IMR-90 (cell line): ENCODE data around the gene TNPO1. TPM values are rescaled to one million over a fixed set of nuclear protein-coding genes. Genes with fewer than 3 reads are reported as not detected.

ENCODE experiments used
- ATAC-seq: fragments of 200-7000 bp; cut with Tn5 transposase; 2 replicates; pipeline ENCODE4 v1.9.1; 2020; ENCODE audit warnings: low read depth, mild to moderate bottlenecking, moderate library complexity
- BruUV-seq: library from RNA; stranded (reverse); fragments of 400-500 nt; replicated peaks from 2 replicates; lab custom pipeline; 2021; lab: Mats Ljungman, UMichigan
- CTCF ChIA-PET: fragments of 300-600 bp; formaldehyde crosslinking; extraction: SDS; loops from one replicate; lab custom pipeline; 2021; ENCODE audit warnings: antibody characterized with exemption; lab: Yijun Ruan, JAX
- POLR2A ChIA-PET: fragments of 300-600 bp; sonication (Branson Sonifier 250); formaldehyde crosslinking; loops from one replicate; lab custom pipeline; 2022; ENCODE audit warnings: antibody characterized with exemption; ENCODE audit not compliant: unreplicated experiment; lab: Charles Lee
- DNase-seq: peaks from one replicate; pipeline ENCODE4 v3.0.0; 2013
- H2AFZ ChIP-seq: replicated peaks from 2 replicates; pipeline ENCODE3; 2013; ENCODE audit warnings: low read length, mild to moderate bottlenecking; ENCODE audit not compliant: poor library complexity
- H2AK5ac ChIP-seq: 2 replicates; pipeline ENCODE4 v1.6.1; 2013; ENCODE audit warnings: low read depth, low read length, inconsistent platforms
- H2AK9ac ChIP-seq: replicated peaks from 2 replicates; pipeline ENCODE3; 2013; ENCODE audit warnings: mild to moderate bottlenecking, low read depth, low read length, moderate library complexity; ENCODE audit not compliant: poor library complexity
- H2BK120ac ChIP-seq: 2 replicates; pipeline ENCODE4 v1.6.1; 2013; ENCODE audit warnings: low read depth, low read length, inconsistent platforms
- H2BK15ac ChIP-seq: 3 replicates; pipeline ENCODE4 v1.6.1; 2013; ENCODE audit warnings: low read depth, low read length, inconsistent platforms
- H2BK20ac ChIP-seq: 2 replicates; pipeline ENCODE4 v1.6.1; 2013; ENCODE audit warnings: low read depth, mild to moderate bottlenecking, inconsistent platforms, low read length, moderate library complexity
- H2BK5ac ChIP-seq: 2 replicates; pipeline ENCODE4 v1.6.1; 2013; ENCODE audit warnings: mild to moderate bottlenecking, low read depth, low read length, inconsistent platforms; ENCODE audit not compliant: poor library complexity, severe bottlenecking
- H3K14ac ChIP-seq: replicated peaks from 2 replicates; pipeline ENCODE4 v1.6.1; 2013; ENCODE audit warnings: low read depth, low read length, inconsistent platforms
- H3K18ac ChIP-seq: 2 replicates; pipeline ENCODE4 v1.6.1; 2013; ENCODE audit warnings: low read depth, low read length, control low read depth
- H3K23ac ChIP-seq: 2 replicates; pipeline ENCODE4 v1.6.1; 2013; ENCODE audit warnings: low read depth, low read length, inconsistent platforms
- H3K27ac ChIP-seq: 2 replicates; pipeline ENCODE4 v1.5.1; 2013; ENCODE audit warnings: mild to moderate bottlenecking, control low read depth, low read length; ENCODE audit not compliant: insufficient read depth
- H3K27me3 ChIP-seq: 2 replicates; pipeline ENCODE4 v1.6.1; 2013; ENCODE audit warnings: low read length; ENCODE audit not compliant: control insufficient read depth, insufficient read depth
- H3K36me3 ChIP-seq: 2 replicates; pipeline ENCODE4 v1.6.1; 2013; ENCODE audit warnings: low read length, mixed read lengths; ENCODE audit not compliant: control insufficient read depth, insufficient read depth
- H3K4ac ChIP-seq: 2 replicates; pipeline ENCODE4 v1.6.1; 2013; ENCODE audit warnings: low read depth, low read length, inconsistent platforms
- H3K4me1 ChIP-seq: 2 replicates; pipeline ENCODE4 v1.6.1; 2013; ENCODE audit warnings: low read length, mixed read lengths; ENCODE audit not compliant: control insufficient read depth, insufficient read depth
- H3K4me2 ChIP-seq: 2 replicates; pipeline ENCODE4 v1.6.1; 2013; ENCODE audit warnings: low read depth, mild to moderate bottlenecking, control low read depth, low read length, moderate library complexity
- H3K4me3 ChIP-seq: 2 replicates; pipeline ENCODE4 v1.5.1; 2013; ENCODE audit warnings: low read depth, mild to moderate bottlenecking, control low read depth, low read length, moderate library complexity; ENCODE audit not compliant: insufficient read depth
- H3K56ac ChIP-seq: 2 replicates; pipeline ENCODE4 v1.6.1; 2013; ENCODE audit warnings: low read length, inconsistent platforms; ENCODE audit not compliant: insufficient read depth; ENCODE audit errors: extremely low read depth
- H3K79me1 ChIP-seq, 2 experiments: 2 replicates each; pipeline ENCODE4 v1.6.1; 2013; ENCODE audit warnings: low read length in 2 of 2, inconsistent platforms in 1 of 2, low read depth in 1 of 2
- H3K9ac ChIP-seq: 2 replicates; pipeline ENCODE4 v1.6.1; 2013; ENCODE audit warnings: low read depth, low read length, control low read depth
- H3K9me1 ChIP-seq: 2 replicates; pipeline ENCODE4 v1.6.1; 2013; ENCODE audit warnings: low read length, inconsistent platforms; ENCODE audit not compliant: insufficient read depth
- H3K9me3 ChIP-seq: 2 replicates; pipeline ENCODE4 v1.6.1; 2013; ENCODE audit warnings: low read length; ENCODE audit not compliant: control insufficient read depth, insufficient read depth
- H4K20me1 ChIP-seq: 2 replicates; pipeline ENCODE4 v1.6.1; 2013; ENCODE audit warnings: low read length, inconsistent platforms; ENCODE audit not compliant: insufficient read depth
- H4K5ac ChIP-seq: 2 replicates; pipeline ENCODE4 v1.6.1; 2013; ENCODE audit warnings: mild to moderate bottlenecking, low read depth, low read length, control low read depth
- H4K8ac ChIP-seq, 2 experiments: 2 replicates each; pipeline ENCODE4 v1.6.1; 2013; ENCODE audit warnings: low read depth in 2 of 2, low read length in 2 of 2, control low read depth in 1 of 2, inconsistent platforms in 1 of 2
- H4K91ac ChIP-seq: 2 replicates; pipeline ENCODE4 v1.6.1; 2013; ENCODE audit warnings: low read depth, low read length, inconsistent platforms; ENCODE audit not compliant: insufficient read depth
- BHLHE40 ChIP-seq: fragments of 150-350 bp; IDR thresholded peaks from 2 replicates; pipeline ENCODE4 v1.6.1; 2016; ENCODE audit warnings: mild to moderate bottlenecking, low read depth, low read length
- CEBPB ChIP-seq: IDR thresholded peaks from 2 replicates; pipeline ENCODE4 v1.6.1; 2012; ENCODE audit warnings: low read depth, low read length, improper control_type of control experiment
- MAFK ChIP-seq: IDR thresholded peaks from 2 replicates; pipeline ENCODE4 v1.6.1; 2012; ENCODE audit warnings: low read depth, low read length, improper control_type of control experiment
- NFE2L2 ChIP-seq: fragments of 150-350 bp; IDR thresholded peaks from 2 replicates; pipeline ENCODE4 v1.6.1; 2016; ENCODE audit warnings: low read depth, mild to moderate bottlenecking, low read length
- POLR2A ChIP-seq: IDR thresholded peaks from 2 replicates; pipeline ENCODE4 v1.6.1; 2012; ENCODE audit warnings: mild to moderate bottlenecking, low read depth, low read length
- RAD21 ChIP-seq: IDR thresholded peaks from 2 replicates; pipeline ENCODE4 v1.6.1; 2012; ENCODE audit warnings: low read length, improper control_type of control experiment
- RCOR1 ChIP-seq: IDR thresholded peaks from 2 replicates; pipeline ENCODE4 v1.6.1; 2012; ENCODE audit warnings: mild to moderate bottlenecking, low read length, improper control_type of control experiment; ENCODE audit not compliant: insufficient replicate concordance
- WGBS, 2 experiments: methylation state at CpG; one replicate each; pipeline versions ENCODE4 v1.1.5 to v1.1.7; 2013; ENCODE audit warnings: missing lambda C conversion rate in 2 of 2; ENCODE audit not compliant: insufficient read length in 1 of 2; ENCODE audit errors: extremely low coverage in 2 of 2; 5-methylcytosine and 5-hydroxymethylcytosine counted together
- dilution Hi-C: fragments of 300-500 bp; cut with HindIII; formaldehyde crosslinking; loops from one replicate; pipeline ENCODE4 v1.14.3; 2018; ENCODE audit warnings: low sequenced_read_pairs; ENCODE audit not compliant: unreplicated experiment
- in situ Hi-C: fragments of 300-500 bp; cut with MboI; formaldehyde crosslinking; loops from 3 replicates; pipeline ENCODE4 v1.14.3; 2019; ENCODE audit warnings: low sequenced_read_pairs, inconsistent platforms, mixed read lengths
- intact Hi-C: fragments of 100-400 bp; cut with micrococcal nuclease; formaldehyde crosslinking; loops from 2 replicates; pipeline ENCODE4 v1.10.0; 2022
- polyA plus RNA-seq, 3 experiments: library from polyadenylated mRNA; depleted of rRNA; stranded (reverse); fragments of >200 nt; gene quantifications; 2 replicates each; pipeline ENCODE4 v1.2.3, GENCODE V29; 2012; ENCODE audit warnings: low replicate concordance in 1 of 3
- total RNA-seq: library from RNA; depleted of rRNA; stranded (reverse); fragments of >200 nt; gene quantifications from 2 replicates; pipeline ENCODE4 v1.2.3, GENCODE V29; 2012
- TF ChIP-seq, protein P1 (sequence below): conservative IDR thresholded peaks from 2 replicates; pipeline ENCODE4 v1.5.1; 2012; ENCODE audit warnings: mild to moderate bottlenecking, low read depth, low read length, improper control_type of control experiment
- TF ChIP-seq, protein P2 (sequence below): fragments of 150-350 bp; IDR thresholded peaks from 2 replicates; pipeline ENCODE4 v1.6.1; 2017; ENCODE audit warnings: mild to moderate bottlenecking, antibody characterized with exemption, low read length, low read depth

Gene TNPO1
- total and polyA plus RNA-seq, 2 of the 4 experiments (the other 2 are of a cell fraction): 45.5 to 400 TPM

DNA sequence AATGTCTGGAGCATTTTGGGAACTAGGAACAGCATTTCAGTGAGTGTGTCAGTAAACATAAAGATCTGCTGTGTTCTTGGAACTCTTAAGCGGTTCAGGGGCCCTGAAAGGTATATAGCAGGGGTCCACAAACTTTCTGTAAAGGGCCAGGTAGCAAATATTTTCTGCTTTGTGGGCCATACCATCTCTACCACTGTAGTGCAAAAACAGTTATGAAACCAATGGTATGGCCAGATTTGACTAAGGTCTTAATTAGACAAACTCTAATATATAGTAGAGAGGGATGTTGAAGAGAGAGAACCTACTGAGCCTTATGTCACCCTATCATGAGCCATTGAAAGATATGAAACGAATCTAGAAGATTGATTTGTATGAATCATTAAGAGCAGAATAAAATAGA lies 5.3 kb downstream of the TNPO1 start:
- H3K36me3 ChIP-seq: peaks cover 3% of the 10 kb centered on the region
- H2AK9ac ChIP-seq: no peak overlapping the region
- no peak overlapping the region for H3K27ac ChIP-seq
- POLR2A ChIA-PET: no interaction called here
- in situ Hi-C loops: no loop called here
- no peak for TF ChIP-seq MAFK
- no peak for TF ChIP-seq POLR2A
- no peak for TF ChIP-seq CEBPB
- TF ChIP-seq BHLHE40: no peak
- TF ChIP-seq NFE2L2: no peak
- TF ChIP-seq, protein P1, sequence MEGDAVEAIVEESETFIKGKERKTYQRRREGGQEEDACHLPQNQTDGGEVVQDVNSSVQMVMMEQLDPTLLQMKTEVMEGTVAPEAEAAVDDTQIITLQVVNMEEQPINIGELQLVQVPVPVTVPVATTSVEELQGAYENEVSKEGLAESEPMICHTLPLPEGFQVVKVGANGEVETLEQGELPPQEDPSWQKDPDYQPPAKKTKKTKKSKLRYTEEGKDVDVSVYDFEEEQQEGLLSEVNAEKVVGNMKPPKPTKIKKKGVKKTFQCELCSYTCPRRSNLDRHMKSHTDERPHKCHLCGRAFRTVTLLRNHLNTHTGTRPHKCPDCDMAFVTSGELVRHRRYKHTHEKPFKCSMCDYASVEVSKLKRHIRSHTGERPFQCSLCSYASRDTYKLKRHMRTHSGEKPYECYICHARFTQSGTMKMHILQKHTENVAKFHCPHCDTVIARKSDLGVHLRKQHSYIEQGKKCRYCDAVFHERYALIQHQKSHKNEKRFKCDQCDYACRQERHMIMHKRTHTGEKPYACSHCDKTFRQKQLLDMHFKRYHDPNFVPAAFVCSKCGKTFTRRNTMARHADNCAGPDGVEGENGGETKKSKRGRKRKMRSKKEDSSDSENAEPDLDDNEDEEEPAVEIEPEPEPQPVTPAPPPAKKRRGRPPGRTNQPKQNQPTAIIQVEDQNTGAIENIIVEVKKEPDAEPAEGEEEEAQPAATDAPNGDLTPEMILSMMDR: no peak
- no peak for TF ChIP-seq RCOR1
- TF ChIP-seq, protein P2, sequence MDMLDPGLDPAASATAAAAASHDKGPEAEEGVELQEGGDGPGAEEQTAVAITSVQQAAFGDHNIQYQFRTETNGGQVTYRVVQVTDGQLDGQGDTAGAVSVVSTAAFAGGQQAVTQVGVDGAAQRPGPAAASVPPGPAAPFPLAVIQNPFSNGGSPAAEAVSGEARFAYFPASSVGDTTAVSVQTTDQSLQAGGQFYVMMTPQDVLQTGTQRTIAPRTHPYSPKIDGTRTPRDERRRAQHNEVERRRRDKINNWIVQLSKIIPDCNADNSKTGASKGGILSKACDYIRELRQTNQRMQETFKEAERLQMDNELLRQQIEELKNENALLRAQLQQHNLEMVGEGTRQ: no peak
- TF ChIP-seq RAD21: no peak
- H2BK15ac ChIP-seq: no peak overlapping the region
- intact Hi-C loops: no loop called here
- H3K14ac ChIP-seq: 0 out of 2 replicates have a peak overlapping the region, but pooled peaks have one; percentile 18
- no TSS peak for BruUV-seq
- no peak overlapping the region for H2AK5ac ChIP-seq
- no peak overlapping the region for H3K18ac ChIP-seq
- H2AFZ ChIP-seq: no peak overlapping the region
- no peak overlapping the region for H2BK120ac ChIP-seq
- H3K23ac ChIP-seq: no peak overlapping the region
- H3K56ac ChIP-seq: no peak overlapping the region
- dilution Hi-C loops: no loop called here
- DNase-seq (no peak), ATAC-seq (no peak)
- no peak overlapping the region for H3K9ac ChIP-seq
- H3K4me3 ChIP-seq: no peak overlapping the region
- H3K4me2 ChIP-seq: peak overlapping the region; percentile 18; the same call in 1 of the 2 replicates
- H3K4ac ChIP-seq: no peak overlapping the region
- H4K5ac ChIP-seq: no peak overlapping the region
- H3K4me1 ChIP-seq: peaks cover 10% of the 10 kb centered on the region
- no CpG with 5 or more reads among the region's 2 CpGs for WGBS, 2 experiments
- H3K27me3 ChIP-seq: no peaks in the 10 kb centered on the region
- peaks cover 19% of the 10 kb centered on the region for H3K9me1 ChIP-seq
- no peak overlapping the region for H2BK5ac ChIP-seq
- CTCF ChIA-PET: no interaction called here
- H2BK20ac ChIP-seq: no peak overlapping the region
- H4K20me1 ChIP-seq: peaks cover 65% of the 10 kb centered on the region
- peaks cover 32 to 68% of the 10 kb centered on the region in 2 experiments for H3K79me1 ChIP-seq
- H4K91ac ChIP-seq: no peak overlapping the region
- no peaks in the 10 kb centered on the region for H3K9me3 ChIP-seq
- H4K8ac ChIP-seq: no peak overlapping the region
